Testis (tissue), 3 donors: Measurements from ENCODE around the gene NBPF4. TPM values are rescaled to one million over a fixed set of nuclear protein-coding genes. Genes with fewer than 3 reads are reported as not detected.

ENCODE experiments used
- DNase-seq: peaks from one replicate; pipeline ENCODE4 v3.0.0-alpha.2; 2019
- H3K27ac ChIP-seq, 2 donors: fragments of 200-600 bp; sonication (generic); one replicate each; pipeline ENCODE4 v1.5.1; 2019
- H3K27me3 ChIP-seq: fragments of 200-600 bp; sonication (generic); one replicate; pipeline ENCODE4 v1.5.1; 2019
- H3K36me3 ChIP-seq: fragments of 200-600 bp; sonication (generic); one replicate; pipeline ENCODE4 v1.5.1; 2017; ENCODE audit warnings: low read depth; ENCODE audit errors: missing control alignments
- H3K4me1 ChIP-seq: fragments of 200-600 bp; sonication (generic); one replicate; pipeline ENCODE4 v1.5.1; 2019
- H3K4me3 ChIP-seq, 2 donors: fragments of 200-600 bp; sonication (generic); one replicate each; pipeline ENCODE4 v1.5.1; 2017 to 2019
- H3K9me3 ChIP-seq: fragments of 200-600 bp; sonication (generic); one replicate; pipeline ENCODE4 v1.5.1; 2017
- CTCF ChIP-seq, 3 experiments: fragments of 450-650 bp in 2 of 3; fragments of 200-600 bp in 1 of 3; sonication (generic) in 1 of 3; IDR thresholded peaks; one replicate each; pipeline ENCODE4 v1.5.1; 2016 to 2019; ENCODE audit warnings: antibody characterized with exemption in 3 of 3, mild to moderate bottlenecking in 2 of 3, moderate library complexity in 1 of 3
- POLR2A ChIP-seq: fragments of 450-650 bp; IDR thresholded peaks from one replicate; pipeline ENCODE4 v1.6.1; 2017; ENCODE audit warnings: antibody characterized with exemption, mild to moderate bottlenecking, moderate library complexity
- WGBS, 2 donors: methylation state at CpG; one replicate each; pipeline ENCODE4 v1.1.5; 2018; 5-methylcytosine and 5-hydroxymethylcytosine counted together
- intact Hi-C: fragments of 100-400 bp; cut with DNase I; formaldehyde crosslinking; loops from one replicate; pipeline ENCODE4 v1.15.1; 2023; ENCODE audit warnings: low total_unique reads
- polyA plus RNA-seq: library from polyadenylated mRNA; stranded (reverse); fragments of 350-450 nt; fragmentation: Illumina TruSeq; extraction: RNeasy Lipid Tissue Mini Kit (QIAGEN cat#74804); gene quantifications from one replicate; pipeline ENCODE4 v1.2.3, GENCODE V29; 2014; ENCODE audit warnings: low read depth, low replicate concordance; ENCODE audit not compliant: insufficient read depth
- total RNA-seq, 2 donors: library from RNA; depleted of rRNA; stranded (reverse); fragments of >200 nt; gene quantifications; one replicate each; pipeline ENCODE4 v1.2.3, GENCODE V29; 2016

Gene NBPF4
- total and polyA plus RNA-seq, 3 donors from 2014 or later: 2.5 to 10.5 (median 6.9) TPM

- intact Hi-C loops: no loop called here
- H3K27me3 ChIP-seq: no peaks in the 10 kb centered on the region
- H3K36me3 ChIP-seq: no peaks in the 10 kb centered on the region
- no peak for TF ChIP-seq POLR2A
- TF ChIP-seq CTCF (IDR thresholded peaks at IDR 0.05): no peak
- peak overlapping the region; percentile 64 to 93 for H3K27ac ChIP-seq
- no peaks in the 10 kb centered on the region for H3K9me3 ChIP-seq
- peak overlapping the region; percentile 88 to 95 for H3K4me3 ChIP-seq
- no peaks in the 10 kb centered on the region for H3K4me1 ChIP-seq
- WGBS, 2 donors: 1 to 2% methylated on average over 10 of the region's 10 CpGs
- peak; percentile 65 for DNase-seq
Observed at GRCh38 chr1:108200687-108201051, 43.2 kb downstream of the NBPF4 start.

- no peaks in the 10 kb centered on the region for H3K9me3 ChIP-seq
- no peaks in the 10 kb centered on the region for H3K36me3 ChIP-seq
- peak within 1 kb of the TSS; percentile 89 to 93 for H3K27ac ChIP-seq
- intact Hi-C loops: no loop called here
- DNase-seq: peak; percentile 84
- no peaks in the 10 kb centered on the region for H3K4me1 ChIP-seq
- no peaks in the 10 kb centered on the region for H3K27me3 ChIP-seq
- H3K4me3 ChIP-seq: peak within 1 kb of the TSS; percentile 88 to 95
- WGBS, 2 donors: 0% methylated on average over 14 to 65 of the region's 97 CpGs
- TF ChIP-seq CTCF (IDR thresholded peaks at IDR 0.05) (no peak), POLR2A (no peak)
Observed at GRCh38 chr1:108199781-108200686, 43.8 kb downstream of the NBPF4 start, which contains the start of gene SLC25A24. Gene SLC25A24, minus strand, starts transcription at chr1:108200343. Its CDS starts 205 bp downstream, at chr1:108200138.

GRCh38 chr1:108199201-108199691 is 44.6 kb downstream of the NBPF4 start:
- Histone ChIP-seq H3K4me1 (no peaks in the 10 kb centered on the region), H3K27me3 (no peaks in the 10 kb centered on the region), H3K36me3 (no peaks in the 10 kb centered on the region), H3K9me3 (no peaks in the 10 kb centered on the region), H3K27ac (peak overlapping the region; percentile 89 to 93), H3K4me3 (peak overlapping the region; percentile 88 to 95)
- DNase-seq: peak; percentile 22
- 8 to 11% methylated on average over 9 of the region's 9 CpGs for WGBS, 2 donors
- TF ChIP-seq CTCF (IDR thresholded peaks at IDR 0.05) (no peak), POLR2A (no peak)
- intact Hi-C loops: no loop called here

- Histone ChIP-seq H3K4me3 (no peak overlapping the region), H3K9me3 (no peaks in the 10 kb centered on the region), H3K27me3 (no peaks in the 10 kb centered on the region), H3K4me1 (no peaks in the 10 kb centered on the region), H3K36me3 (no peaks in the 10 kb centered on the region), H3K27ac (no peak overlapping the region)
- 77 to 93% methylated on average over 1 of the region's 1 CpG for WGBS, 2 donors
- no peak for DNase-seq
- TF ChIP-seq POLR2A (no peak), CTCF (IDR thresholded peaks at IDR 0.05) (no peak)
- intact Hi-C loops: no loop called here
Observed at GRCh38 chr1:108194051-108194450, 49.8 kb downstream of the NBPF4 start.
